GM10847 (cell line): ENCODE measurements around the gene PPFIA3.

Experiments used
- POLR2A ChIP-seq: IDR thresholded peaks from 2 replicates; pipeline ENCODE4 v1.6.1; 2011; ENCODE audit not compliant: insufficient read length; ENCODE audit errors: extremely low read depth

Gene PPFIA3

GRCh38 chr19:49150106-49150943 is 31.0 kb downstream of the PPFIA3 start:
- no peak for TF ChIP-seq POLR2A

- no peak for TF ChIP-seq POLR2A
These were observed 31.6 kb downstream of the PPFIA3 start for GRCh38 chr19:49150944-49151243.

- TF ChIP-seq POLR2A: no peak
These were observed 32.1 kb downstream of the PPFIA3 start for GRCh38 chr19:49151267-49152118.

GRCh38 chr19:49152119-49152550 is 32.8 kb downstream of the PPFIA3 start:
- no peak for TF ChIP-seq POLR2A

- TF ChIP-seq POLR2A: no peak
These were observed 33.9 kb downstream of the PPFIA3 start for GRCh38 chr19:49153167-49153809.

GRCh38 chr19:49154279-49154678 is 34.9 kb downstream of the PPFIA3 start:
- no peak for TF ChIP-seq POLR2A

GRCh38 chr19:49155005-49155819 is 35.9 kb downstream of the PPFIA3 start, which contains the start of gene HRC:
HRC (minus strand) TSS chr19:49155396; CDS start chr19:49155237, 159 bp downstream.
- TF ChIP-seq POLR2A: no peak

- no peak for TF ChIP-seq POLR2A
These were observed 36.5 kb downstream of the PPFIA3 start for GRCh38 chr19:49155820-49156346.

- no peak for TF ChIP-seq POLR2A
These were observed 38.3 kb downstream of the PPFIA3 start, which contains the start of gene TRPM4 for GRCh38 chr19:49157445-49158224. TRPM4 (plus strand) TSS chr19:49157792; CDS start chr19:49157867, 75 bp downstream.

GRCh38 chr19:49160450-49161189 is 41.3 kb downstream of the PPFIA3 start:
- TF ChIP-seq POLR2A: no peak

GRCh38 chr19:49161987-49162386 is 42.6 kb downstream of the PPFIA3 start:
- no peak for TF ChIP-seq POLR2A

- TF ChIP-seq POLR2A: no peak
These were observed 45.9 kb downstream of the PPFIA3 start for GRCh38 chr19:49165111-49165750.
